Vagina (tissue), 2 donors: ENCODE measurements around the gene COL18A1.

ENCODE experiments used
- POLR2A ChIP-seq, 2 donors: fragments of 450-650 bp; IDR thresholded peaks; one replicate each; pipeline ENCODE4 v1.6.1; 2017; ENCODE audit warnings: antibody characterized with exemption in 2 of 2, mild to moderate bottlenecking in 2 of 2, moderate library complexity in 2 of 2
- POLR2AphosphoS5 ChIP-seq, 2 donors: sonication (generic); formaldehyde crosslinking; IDR thresholded peaks; one replicate each; pipeline ENCODE4 v1.9.0; 2017; ENCODE audit warnings: antibody characterized with exemption in 2 of 2, mild to moderate bottlenecking in 2 of 2, low read depth in 1 of 2; ENCODE audit not compliant: insufficient read depth in 1 of 2

GRCh38 chr21:45379901-45380330 is 25.0 kb upstream of the COL18A1 start:
- no peak for TF ChIP-seq POLR2A (IDR thresholded peaks at IDR 0.05)
- TF ChIP-seq POLR2AphosphoS5 (IDR thresholded peaks at IDR 0.05; ENCODE audit: insufficient read depth in 1 of 2, low read depth in 1 of 2): no peak
